HG02678 (cell line): ENCODE results near the gene CA10.

Experiments used
- ATAC-seq: cut with Tn5 transposase; IDR thresholded peaks from one replicate; pipeline ENCODE4 v1.9.1; 2021; ENCODE audit warnings: mild to moderate bottlenecking, moderate library complexity; ENCODE audit not compliant: unreplicated experiment

Gene CA10

DNA sequence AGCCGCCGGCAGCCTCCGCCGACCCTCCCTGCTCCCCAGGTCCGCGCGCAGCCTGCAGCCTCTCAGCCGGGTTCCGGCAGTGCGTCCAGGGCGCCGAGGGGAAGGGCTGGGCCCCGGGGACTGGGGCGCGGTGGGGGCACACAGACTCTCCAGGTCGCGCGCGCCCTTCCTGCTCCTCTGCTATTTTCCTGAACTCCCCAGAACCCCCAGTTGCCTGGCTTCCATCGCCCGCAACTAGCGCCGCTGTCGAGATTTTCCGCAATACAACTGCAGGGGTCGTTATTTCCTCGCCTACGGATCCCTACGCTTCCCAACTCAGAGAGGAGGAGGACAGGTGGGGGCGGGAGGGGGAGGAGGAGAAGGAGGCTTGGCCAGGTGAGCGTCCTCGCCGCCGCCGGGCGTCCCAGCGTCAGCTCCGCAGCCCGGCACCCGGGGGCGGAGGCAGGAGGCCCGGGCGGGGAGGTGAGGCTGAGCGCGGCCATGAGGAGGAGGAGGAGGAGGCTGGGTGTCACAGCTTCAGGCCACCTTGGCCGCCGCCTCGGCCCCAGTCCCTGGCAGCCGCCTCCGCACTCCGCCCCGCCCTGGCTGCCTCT is at the start of gene CA10:
Gene CA10 (minus strand): TSS at position 265 of the 593 bp plus-strand sequence.
- ATAC-seq, result no peak

DNA sequence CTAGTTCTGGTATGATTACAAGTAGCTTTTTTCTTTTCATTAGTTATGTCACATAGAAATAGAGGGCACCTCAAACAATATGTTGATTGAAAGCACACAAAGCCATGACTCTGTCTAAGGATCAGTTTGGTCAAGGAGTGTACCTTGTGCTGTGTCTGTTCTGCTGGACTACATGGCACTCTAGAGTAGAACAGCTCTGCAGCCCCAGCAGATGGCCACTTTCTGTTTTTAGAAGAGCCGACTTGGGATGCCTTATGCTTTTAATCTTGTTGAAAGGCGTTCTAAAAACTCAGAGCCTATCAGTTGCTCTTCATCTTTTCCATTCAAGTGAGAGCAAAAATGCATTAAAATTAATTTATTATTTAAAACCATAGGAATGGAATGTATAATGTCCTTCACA is 49.3 kb upstream of the CA10 start:
- ATAC-seq, result no peak

DNA sequence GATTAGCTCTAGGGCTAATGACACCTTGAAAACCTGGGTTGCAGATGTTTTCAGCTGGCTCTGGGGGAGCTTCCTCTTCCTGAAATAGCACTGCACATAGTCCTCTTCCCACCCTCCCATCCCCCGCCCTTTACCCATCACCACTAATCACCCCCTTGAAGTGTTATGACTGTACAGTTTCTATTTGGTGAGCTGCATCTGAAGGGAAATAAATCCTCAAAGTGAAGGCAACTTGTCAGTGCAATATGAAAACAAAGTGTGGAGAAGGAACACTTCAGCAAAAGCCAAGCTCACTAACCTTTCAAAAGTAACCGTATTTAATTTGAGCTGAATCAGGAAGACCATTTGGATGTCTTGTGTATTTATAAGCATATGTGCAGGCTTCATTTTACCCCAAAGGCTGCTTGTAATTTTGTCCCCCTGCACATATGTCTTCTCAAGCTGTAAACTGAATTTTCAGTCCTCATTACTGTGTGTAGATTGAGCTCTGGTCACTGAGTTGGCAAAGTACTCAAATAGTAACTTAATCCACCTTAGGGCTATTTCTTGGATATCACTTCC is 44.1 kb upstream of the CA10 start:
- no peak for ATAC-seq

DNA sequence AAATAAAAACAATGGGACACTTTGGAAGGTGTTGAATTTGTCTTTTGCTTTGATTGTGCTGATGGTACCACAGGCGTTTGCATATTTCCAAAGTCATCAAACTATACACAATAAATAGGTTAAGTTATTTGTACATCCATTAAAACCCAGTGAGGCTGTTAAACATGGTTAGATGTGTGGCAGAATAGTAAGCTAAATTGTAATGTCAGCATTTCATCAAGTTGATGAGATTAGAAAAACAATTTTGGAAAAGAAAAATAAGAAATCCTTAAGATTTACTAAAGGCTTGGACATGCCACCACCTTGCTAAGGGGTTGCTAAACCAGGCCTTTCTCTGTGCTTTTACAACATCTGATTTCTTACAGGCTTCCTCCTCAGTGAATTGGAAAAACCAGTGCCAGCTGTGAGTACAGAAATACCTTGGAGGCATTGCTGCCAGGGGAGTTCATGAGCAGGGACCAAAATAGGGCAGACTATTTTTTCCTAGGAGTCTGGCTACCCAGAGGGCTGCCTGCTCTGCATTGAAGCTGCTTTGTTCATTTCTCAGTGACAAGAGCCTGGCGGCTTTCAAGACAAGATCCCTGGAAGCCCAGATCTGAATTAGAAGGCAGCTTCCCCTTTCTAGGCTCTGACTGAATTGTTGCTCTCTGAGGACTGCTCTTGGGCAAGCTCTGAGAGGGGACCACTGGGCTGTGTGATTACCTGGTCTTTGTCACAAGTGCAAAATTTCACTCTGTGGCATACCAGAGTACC is 43.4 kb upstream of the CA10 start:
- no peak for ATAC-seq

DNA sequence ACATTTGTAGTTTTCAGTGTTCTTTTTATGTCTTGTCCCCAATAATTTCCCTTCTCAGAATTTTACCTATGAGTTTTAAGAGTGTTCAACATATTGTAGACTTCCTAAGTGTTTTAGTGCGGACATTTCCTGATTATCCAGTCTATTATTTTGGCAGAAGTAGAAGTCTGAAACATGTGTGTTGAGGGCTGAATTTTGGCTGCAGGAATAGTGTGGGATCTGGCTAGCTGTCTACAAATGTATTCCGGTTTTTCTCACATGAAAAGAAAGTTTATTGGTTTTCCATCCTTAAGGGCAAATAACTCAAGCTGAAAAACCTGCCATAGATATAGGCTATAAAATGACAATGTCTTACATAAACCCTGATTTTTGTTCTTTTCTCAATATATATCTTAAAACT is 33.0 kb upstream of the CA10 start:
- ATAC-seq, result no peak

DNA sequence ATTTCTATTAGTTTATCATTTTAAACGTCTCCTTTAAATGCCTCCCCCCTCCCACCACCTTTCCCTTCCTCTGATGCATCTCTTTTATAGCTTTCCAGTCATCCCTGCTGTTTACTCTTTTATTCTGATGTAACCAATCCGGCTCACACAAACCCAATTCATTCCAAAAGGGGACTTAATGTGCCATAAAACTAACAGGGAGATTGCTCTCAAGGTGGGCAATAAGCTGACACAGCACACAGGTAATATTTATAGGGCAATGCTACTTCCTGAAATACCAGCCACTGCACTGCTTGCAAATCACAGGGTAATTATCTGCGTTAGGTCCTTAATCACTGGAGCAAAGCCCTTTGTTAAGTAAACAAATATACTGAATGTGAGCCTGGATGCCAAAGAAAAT is 23.3 kb upstream of the CA10 start:
- ATAC-seq, result no peak

DNA sequence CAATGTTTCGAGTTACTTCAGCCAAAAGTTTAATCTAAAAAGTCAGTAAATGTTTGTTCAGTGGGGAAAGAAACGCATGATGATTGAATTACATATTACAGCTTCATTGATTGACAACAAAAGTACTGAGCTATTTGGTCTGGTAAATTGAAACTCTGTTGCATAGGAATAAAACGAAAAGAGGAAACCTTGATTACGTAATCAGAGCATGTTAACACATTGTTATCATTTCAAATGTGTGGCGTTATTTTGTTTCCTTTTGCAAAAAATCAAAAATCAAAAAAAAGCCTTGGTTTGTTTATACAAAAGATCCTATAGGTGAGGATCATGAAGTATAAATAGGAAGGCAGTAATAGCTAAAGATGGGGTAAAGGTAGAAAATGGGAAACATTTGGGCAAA is 19.5 kb upstream of the CA10 start:
- ATAC-seq, result no peak

DNA sequence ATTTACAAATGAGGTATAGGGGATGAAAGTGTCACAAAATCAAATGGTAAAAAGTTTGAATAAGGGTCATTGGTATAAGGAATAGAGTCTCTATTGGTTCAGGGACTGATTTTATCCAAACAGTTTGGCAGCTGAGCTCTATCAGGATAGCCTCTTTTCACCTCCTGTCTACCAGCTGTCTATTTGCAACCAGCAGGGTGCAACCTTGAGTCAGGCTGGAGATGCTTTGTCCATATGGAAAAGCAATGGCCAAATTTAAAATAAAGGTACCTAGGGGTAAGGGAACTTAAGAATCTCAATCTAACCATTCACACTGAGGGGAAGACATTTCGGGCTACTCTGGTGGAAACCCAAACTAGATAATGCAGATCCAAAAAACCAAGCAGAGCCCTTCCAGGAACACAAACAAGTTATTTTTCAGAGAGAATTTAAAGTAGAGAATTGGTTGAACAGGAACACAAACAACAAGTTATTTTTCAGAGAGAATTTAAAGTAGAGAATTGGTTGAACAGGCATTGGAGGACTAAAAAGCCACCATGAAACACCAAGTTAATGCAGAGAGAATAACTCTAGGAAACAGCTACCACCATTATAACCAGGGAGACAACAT is 12.6 kb upstream of the CA10 start:
- ATAC-seq, result no peak

DNA sequence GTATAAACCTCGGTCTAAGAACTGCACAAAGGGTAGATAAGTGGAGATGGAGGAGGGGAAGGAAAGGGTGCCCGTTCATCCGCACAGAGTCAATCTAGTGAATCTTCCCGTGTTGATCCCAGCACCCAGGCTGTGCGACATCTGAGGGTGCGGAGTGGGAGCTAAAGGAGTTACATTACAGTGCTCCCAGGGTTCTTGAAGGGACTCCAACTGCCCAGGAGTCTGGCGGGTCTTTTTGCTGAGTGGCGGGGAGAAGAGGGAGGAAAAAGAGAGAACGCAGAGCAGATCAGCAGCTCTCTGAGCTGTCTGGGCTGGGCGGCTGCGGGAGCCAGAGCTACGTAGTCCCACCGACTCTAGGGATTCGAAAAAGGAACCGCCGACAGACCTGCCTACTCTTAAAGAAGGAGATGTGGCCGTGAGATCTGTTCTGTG is 1.6 kb upstream of the CA10 start:
- no peak for ATAC-seq

DNA sequence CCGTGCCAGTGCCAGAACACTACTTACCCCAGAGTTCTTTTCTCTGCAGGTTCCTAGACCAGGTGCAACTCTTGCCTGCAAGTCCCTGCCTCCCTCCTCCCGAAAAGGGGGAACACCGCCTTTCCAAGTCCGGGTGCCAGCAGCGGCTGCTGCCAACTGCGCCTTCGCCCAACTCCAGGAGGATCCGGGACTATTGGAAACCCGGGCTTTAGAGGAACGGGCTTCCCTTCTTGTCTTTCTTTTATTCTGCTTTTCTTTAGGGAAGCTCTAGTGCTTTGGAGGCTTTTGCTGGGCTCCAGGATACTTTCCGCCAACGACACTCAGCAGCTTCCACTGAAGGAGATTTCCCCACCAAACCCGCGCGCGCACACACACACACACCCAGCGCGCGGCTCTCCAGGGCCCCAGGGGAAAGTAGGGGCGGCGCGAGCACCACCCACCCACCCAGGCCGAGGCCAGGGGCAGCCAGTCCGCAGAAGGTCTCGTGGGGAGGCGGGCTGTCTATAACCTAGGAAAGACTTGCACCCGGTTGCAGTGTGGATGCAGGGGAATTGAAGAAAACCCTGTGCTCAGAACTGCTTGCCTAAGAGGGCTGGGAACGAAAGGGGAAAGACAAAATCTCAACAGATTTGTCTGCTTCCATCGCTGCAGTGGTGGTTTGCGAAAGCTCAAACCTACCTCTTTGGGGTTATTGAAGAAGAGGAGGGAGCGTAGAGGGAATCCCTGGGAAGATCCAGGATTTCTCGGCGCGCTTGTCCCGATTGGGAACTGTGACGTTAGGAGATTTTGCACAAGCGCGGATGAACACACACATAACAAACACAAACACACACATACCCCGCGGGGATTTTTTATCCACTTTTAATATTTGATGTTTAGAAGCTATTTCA is 977 bp upstream of the CA10 start:
- ATAC-seq, result no peak

DNA sequence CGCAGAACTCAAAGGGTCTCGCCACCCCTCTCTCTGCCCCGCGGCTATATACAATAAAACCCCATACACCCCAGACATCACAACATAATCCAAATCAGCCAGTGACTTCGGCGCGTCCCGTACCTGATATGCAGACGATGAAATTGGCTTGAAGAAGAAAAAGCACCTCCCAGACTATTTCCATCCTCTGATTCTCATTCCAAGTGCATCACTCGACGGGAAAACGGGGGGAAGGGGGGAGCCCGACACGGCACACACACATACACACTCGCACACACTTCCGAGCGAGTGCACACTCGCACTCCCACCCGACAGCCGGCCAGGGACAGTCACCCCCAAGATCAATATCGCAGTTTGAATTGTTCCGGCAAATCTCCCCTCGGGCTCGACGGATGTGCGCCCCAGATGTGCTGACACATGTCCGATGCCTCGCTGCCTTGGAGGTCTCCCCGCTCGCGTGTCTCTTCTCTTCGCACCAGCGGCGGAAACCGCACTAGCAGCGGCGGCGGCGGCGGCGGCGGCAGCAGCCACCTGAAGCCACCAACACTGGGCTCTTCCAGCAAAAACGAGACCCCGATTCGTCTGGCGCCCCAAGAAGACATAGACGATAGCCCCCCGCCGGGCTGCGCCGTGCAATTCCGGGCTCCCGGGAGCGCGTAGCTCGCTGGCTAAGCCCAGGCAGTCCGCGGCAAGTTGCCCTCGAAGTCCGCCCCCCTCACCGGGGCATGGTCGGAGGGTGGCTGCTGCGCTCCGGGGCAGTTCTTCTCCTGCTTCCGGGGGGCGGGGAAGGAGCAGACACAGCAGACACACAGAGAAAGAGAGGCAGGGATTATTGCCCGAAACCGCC is 688 bp downstream of the CA10 start:
- no peak for ATAC-seq

DNA sequence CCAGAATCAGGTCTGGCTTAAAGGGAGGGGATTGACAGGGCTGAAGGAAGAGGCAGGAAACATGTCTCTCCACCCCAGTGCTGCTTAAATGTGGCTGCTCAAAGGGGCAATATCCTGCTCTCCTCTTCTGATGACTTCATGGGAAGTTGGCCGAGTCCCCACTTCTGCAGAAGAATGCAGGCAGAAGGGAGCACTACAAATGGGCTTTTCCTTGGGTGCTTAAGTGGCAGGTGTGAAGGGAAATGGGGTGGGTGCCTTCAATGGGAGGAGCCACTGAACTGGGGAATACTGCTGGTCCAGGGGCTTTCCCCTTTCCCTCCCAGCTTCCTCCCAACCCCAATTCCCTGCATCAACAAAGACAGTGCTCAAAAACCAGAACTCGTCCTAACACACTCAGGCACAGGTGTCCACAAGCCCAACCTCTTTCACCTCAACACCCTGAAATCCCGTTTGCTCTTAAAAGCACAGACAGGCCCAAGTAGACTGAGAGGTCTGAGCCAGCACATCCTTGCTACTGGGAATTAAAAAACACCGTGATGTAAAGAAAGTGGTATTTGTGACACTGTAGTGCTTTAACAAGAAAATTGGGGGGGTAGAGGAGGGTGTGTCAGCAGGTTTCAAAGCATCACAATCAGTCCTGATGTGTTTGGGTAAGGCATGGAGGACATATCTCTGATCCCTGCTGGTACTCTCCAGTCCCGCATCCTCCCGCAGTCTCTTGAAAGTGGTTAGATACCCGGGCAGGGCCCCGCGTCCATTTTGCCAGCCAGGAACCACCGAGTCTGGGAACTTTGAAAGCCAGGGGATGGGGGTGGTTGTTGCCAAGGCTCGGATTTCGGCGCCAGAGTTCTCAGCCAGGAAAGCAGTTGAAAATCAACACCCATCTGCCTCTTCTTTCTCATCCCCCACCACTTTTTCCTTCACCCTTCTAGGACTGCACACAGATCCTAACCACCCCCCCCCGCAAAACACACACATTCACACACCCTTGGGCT is 1.6 kb downstream of the CA10 start:
- ATAC-seq, result no peak

DNA sequence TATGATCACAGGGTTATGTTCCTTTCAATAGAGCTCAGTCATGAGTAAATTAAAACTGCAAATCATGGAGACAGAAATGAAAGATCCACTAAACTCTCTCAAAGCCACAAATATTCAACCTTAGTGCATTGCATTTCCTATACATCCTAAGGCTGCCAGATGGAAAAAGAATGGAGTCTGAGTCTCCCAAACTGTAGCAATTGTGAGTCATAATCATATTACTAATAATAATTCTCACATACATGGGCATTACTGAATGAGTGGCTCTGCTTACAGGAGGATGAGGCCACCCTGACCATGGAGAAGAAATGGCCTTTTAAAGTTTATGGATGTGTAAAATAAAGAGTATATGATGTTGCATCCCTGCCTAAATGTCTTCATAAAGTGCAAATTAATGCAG is 3.2 kb downstream of the CA10 start:
- ATAC-seq, result no peak

DNA sequence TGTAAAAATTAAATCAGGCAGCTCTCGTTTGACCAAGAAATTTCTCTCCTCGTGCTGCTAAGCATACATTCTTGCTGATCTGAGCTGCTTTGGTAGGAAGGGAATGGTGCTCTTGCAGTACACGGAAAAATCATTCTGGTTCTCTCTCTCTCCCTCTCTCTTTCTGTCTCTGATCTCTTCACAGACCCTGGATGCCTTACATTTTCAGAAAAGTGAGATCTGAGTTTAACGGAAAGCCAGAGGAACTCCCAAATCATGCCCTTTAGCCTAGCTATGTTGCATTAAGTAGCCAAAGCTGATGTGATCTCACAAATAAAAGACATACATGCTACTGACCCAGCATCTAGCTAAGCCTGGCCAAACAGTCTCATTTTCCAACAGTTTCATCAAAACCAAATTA is 4.0 kb downstream of the CA10 start:
- no peak for ATAC-seq

DNA sequence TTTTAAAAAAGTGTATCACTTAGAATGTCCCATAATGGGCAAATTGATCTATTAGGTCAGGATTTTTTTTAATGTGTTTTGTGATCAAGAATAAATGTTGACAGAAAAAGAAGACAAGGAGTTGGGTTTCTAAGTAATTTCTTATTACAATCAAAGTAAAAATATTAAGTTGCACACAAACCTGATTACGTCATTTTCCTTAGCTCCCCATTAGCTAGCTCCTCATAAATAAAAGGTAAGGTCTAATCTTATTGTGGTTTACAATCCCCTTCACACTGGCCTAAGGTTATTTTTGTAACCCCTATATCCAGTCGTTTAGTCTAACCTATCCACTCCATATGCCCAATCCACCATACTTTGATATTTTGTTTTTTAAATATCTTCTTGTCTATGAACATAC is 7.6 kb downstream of the CA10 start:
- no peak for ATAC-seq

DNA sequence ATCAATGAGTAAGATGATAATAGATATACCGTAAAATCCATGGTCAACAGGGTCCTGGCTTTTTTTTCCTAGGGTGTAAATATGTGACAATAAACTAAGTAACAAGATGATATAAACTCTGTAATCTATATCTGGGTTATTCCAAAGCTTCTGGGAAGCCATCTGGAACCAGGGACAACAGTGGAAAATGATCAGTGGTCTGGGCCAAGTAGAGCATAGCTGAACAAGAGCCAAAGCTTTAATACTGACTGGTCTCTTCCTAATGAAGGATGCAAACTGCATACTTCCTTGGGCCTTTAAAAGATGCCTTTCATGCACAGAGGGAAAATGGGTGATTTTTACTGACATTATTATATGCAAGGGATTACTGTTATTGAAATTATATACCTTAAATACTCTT is 8.9 kb downstream of the CA10 start:
- no peak for ATAC-seq

DNA sequence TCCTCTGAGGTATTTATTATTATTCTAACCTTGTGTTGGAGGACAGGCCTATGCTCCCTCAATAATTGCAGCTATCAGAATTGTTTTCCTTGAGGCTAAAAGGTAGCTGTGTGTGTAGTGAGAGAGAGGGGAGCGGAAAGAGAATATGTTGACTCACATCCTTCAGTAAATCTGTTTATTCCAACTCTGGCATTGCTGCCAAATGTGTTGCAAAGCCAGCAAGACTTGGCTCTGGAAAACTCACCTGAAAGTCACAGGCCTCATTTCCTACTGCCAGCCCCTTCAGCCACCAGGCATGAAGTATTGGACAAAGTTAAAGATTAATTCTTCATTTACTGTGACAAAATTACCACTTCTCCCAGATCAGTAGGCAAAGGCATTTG is 9.6 kb downstream of the CA10 start:
- ATAC-seq, result no peak

DNA sequence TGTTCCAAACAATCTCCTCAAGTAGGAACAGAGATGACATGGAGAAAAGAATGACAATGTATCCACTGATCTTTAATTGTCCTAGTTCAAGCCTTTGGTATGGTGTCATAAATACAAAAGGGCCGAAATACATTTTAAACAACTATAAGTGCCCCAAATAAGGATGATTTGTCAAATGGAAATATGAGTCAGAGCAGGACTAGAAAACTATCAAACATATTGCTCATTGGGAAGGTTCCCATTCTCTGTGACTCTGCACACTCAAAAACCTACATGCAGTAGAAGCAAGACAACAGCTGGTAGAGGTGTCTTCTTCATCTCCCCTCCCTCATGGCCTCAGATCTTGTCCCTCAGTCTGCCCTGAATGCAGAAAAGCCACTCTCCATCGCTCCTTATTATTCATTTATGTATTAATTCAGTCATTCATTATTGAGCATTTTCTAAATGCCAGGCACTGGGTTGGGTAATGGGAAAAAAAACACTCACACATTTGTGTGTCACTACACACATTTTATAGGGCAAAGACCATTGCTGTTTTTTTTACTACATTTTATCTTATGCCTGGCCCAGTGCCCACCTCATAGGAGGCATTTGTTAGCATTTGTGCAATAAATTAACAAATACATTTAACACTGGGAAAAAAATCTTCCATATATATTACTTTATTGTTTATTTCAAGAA is 10.1 kb downstream of the CA10 start:
- no peak for ATAC-seq
